A549 treated with RU486 at 1 μM for 4 hours (cell line): ENCODE measurements around the gene DNAH1. TPM values are rescaled to one million over a fixed set of nuclear protein-coding genes. Genes with fewer than 3 reads are reported as not detected.

Experiments used
- total RNA-seq: library from RNA; stranded (reverse); fragments of 200-300 nt; extraction: Qiagen RNA extraction; gene quantifications from 5 replicates; pipeline ENCODE4 v1.2.3, GENCODE V29; 2022; ENCODE audit warnings: low read depth

The DNAH1 gene
- 0.67 to 0.99 TPM (median 0.86 TPM) in 5 replicates for total RNA-seq

GRCh38 chr3:52315977-52316764 lies at the start of gene DNAH1:
TSS of gene DNAH1 (plus strand) at chr3:52316319. CDS start at chr3:52322443, 6,124 bp downstream.

GRCh38 chr3:52278510-52279069 lies 37.5 kb upstream of the DNAH1 start, which contains the start of gene WDR82:
TSS of gene WDR82 (minus strand) at chr3:52278649. CDS start at chr3:52278361, 288 bp downstream.

DNA sequence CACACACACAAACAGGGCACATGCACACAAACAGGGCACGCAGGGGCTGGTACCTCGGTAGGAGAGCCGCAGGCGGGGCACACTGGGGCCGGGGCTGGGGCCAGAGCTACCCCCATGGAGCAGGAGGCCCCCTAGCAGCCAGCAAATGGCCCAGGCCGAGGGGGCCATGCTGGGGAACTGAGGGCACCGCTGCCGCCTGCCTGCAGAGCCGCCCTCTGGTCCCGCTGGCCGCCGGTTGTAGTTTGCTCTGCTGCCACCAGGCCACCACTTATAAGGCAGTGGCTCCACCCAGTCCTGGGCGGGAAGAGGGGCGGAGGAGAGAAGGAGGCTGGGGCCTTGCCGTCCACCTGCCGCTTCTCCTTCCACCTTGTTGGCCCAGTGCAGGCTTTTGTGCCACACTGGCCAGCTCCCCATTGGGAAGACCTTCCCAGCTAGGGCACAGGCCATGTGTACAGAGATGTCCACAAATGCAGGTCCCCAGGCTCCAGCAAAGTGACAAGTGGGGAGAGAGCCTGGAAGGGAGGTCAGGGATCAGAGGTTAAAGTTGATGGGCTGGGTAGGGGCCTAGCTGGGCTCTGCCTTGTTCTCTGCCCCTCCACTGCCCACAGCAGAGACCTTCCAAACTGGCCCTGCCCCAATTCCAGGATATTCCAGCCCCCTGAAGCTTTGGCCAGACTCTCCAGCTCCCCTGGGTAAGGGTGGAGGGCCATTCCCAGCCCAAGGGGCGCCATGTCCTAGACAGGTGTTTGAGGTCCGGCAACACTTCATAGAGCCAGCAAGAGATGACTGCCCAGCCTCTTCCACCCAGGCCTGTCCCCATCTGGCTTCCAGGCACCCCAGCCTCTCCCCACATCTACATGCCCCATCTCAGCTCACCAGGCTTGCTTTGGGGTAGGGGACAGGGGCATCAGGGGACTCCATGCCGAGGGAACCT lies 129.0 kb downstream of the DNAH1 start, which contains the start of gene SEMA3G:
Gene SEMA3G, minus strand, starts transcription at position 244 of the 934 bp plus-strand sequence. Its CDS starts 76 bp downstream, at position 168.

Other genes starting within 250 kb of the DNAH1 start
- 15.2 to 19.4 TPM (median 18.7 TPM) in 5 replicates for gene POC1A, start 161.9 kb upstream of the DNAH1 start, total RNA-seq
- 48.4 to 57.6 TPM (median 54.7 TPM) in 5 replicates for gene ALAS1, start 118.2 kb upstream of the DNAH1 start, total RNA-seq
- gene TLR9, start 90.7 kb upstream of the DNAH1 start, total RNA-seq: 0.06 TPM in 1 of 5 replicates, not detected in the others
- 59.9 to 79.4 TPM (median 68.3 TPM) in 5 replicates for gene TWF2, start 77.2 kb upstream of the DNAH1 start, total RNA-seq
- 3.0 to 5.2 TPM (median 4.8 TPM) in 5 replicates for gene PPM1M, start 70.6 kb upstream of the DNAH1 start, total RNA-seq
- 44.7 to 57.1 TPM (median 51.6 TPM) in 5 replicates for gene WDR82, start 37.7 kb upstream of the DNAH1 start, total RNA-seq
- 3.1 to 5.2 TPM (median 4.6 TPM) in 5 replicates for gene GLYCTK, start 28.5 kb upstream of the DNAH1 start, total RNA-seq
- gene BAP1, start 93.7 kb downstream of the DNAH1 start, total RNA-seq: 27.2 to 39.3 TPM (median 36.8 TPM) in 5 replicates
- 2.7 to 3.5 TPM (median 3.0 TPM) in 5 replicates for gene PHF7, start 94.3 kb downstream of the DNAH1 start, total RNA-seq
- gene SEMA3G, start 128.8 kb downstream of the DNAH1 start, total RNA-seq: 0.07 to 0.09 TPM (median 0.08 TPM) in 4 of 5 replicates, not detected in the other
- 1.2 to 1.6 TPM (median 1.3 TPM) in 5 replicates for gene TNNC1, start 137.7 kb downstream of the DNAH1 start, total RNA-seq
- gene NISCH, start 139.3 kb downstream of the DNAH1 start, total RNA-seq: 9.1 to 15.1 TPM (median 13.8 TPM) in 5 replicates
- gene STAB1, start 179.0 kb downstream of the DNAH1 start, total RNA-seq: not detected in 5 replicates
- 74.0 to 102 TPM (median 98.7 TPM) in 5 replicates for gene NT5DC2, start 217.5 kb downstream of the DNAH1 start, total RNA-seq
- 43.3 to 87.9 TPM (median 59.4 TPM) in 5 replicates for gene UQCC5, start 220.3 kb downstream of the DNAH1 start, total RNA-seq